ENCODE data around the gene SCNN1B.

- TF ChIP-seq EZH2 (IDR thresholded peaks at IDR 0.05; ENCODE audit: borderline replicate concordance, low read length) (no peak), CTCF (conservative IDR thresholded peaks at IDR 0.05 in 1 of 2, IDR thresholded peaks at IDR 0.05 in 1 of 2; ENCODE audit: extremely low read depth in 1 of 2, insufficient read depth in 1 of 2, low read depth in 1 of 2, low read length in 2 of 2) (no peak)
Measured at GRCh38 chr16:23378921-23379320, 76.8 kb downstream of the SCNN1B start.
